Uterus (tissue), 2 donors: ENCODE measurements around the gene RELA.

Experiments used
- POLR2A ChIP-seq, 2 donors: fragments of 450-650 bp; IDR thresholded peaks; one replicate each; pipeline ENCODE4 v1.6.1; 2016; ENCODE audit warnings: antibody characterized with exemption in 2 of 2, mild to moderate bottlenecking in 1 of 2, moderate library complexity in 1 of 2
- TF ChIP-seq, protein P1 (sequence below), 4 experiments: fragments of 200-600 bp in 2 of 4; fragments of 450-650 bp in 2 of 4; sonication (generic) in 2 of 4; IDR thresholded peaks; one replicate each; pipeline ENCODE4 v1.5.1; 2016 to 2019; ENCODE audit warnings: antibody characterized with exemption in 4 of 4, mild to moderate bottlenecking in 2 of 4, moderate library complexity in 1 of 4

DNA sequence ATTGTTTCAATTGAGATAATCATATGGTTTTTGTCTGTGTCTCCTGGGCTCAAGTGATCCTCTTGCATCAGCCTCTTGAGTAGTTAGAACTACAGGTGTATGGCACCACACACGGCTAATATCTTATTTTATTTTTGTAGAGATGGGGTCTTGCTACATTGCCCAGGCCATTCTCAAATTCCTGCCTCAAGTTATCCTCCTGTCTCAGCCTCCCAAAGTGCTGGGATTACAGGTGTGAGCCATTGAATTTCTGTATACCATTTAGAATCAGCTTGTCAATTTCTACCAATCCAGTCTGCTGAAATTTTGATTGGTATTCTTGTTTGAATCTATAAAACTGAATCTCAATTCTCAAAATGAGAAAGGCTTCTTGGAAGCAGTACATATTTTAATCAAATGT lies 39.0 kb upstream of the RELA start:
- TF ChIP-seq, protein P1, sequence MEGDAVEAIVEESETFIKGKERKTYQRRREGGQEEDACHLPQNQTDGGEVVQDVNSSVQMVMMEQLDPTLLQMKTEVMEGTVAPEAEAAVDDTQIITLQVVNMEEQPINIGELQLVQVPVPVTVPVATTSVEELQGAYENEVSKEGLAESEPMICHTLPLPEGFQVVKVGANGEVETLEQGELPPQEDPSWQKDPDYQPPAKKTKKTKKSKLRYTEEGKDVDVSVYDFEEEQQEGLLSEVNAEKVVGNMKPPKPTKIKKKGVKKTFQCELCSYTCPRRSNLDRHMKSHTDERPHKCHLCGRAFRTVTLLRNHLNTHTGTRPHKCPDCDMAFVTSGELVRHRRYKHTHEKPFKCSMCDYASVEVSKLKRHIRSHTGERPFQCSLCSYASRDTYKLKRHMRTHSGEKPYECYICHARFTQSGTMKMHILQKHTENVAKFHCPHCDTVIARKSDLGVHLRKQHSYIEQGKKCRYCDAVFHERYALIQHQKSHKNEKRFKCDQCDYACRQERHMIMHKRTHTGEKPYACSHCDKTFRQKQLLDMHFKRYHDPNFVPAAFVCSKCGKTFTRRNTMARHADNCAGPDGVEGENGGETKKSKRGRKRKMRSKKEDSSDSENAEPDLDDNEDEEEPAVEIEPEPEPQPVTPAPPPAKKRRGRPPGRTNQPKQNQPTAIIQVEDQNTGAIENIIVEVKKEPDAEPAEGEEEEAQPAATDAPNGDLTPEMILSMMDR (IDR thresholded peaks at IDR 0.05), result no peak
- TF ChIP-seq POLR2A (IDR thresholded peaks at IDR 0.05), result no peak
